Activated CD4-positive, alpha-beta T cell treated with anti-CD3 and anti-CD28 coated beads for 48 hours (primary cell): ENCODE measurements around the gene DAPK1.

ENCODE experiments used
- DNase-seq: peaks from one replicate; pipeline ENCODE4 v3.0.0-alpha.2; 2020

DAPK1 gene

GRCh38 chr9:87596862-87597261, 99.2 kb downstream of the DAPK1 start:
- DNase-seq: no peak

- DNase-seq: no peak
Measured at GRCh38 chr9:87597710-87598443, 100.2 kb downstream of the DAPK1 start.

- DNase-seq: no peak
Measured at GRCh38 chr9:87599901-87600610, 102.4 kb downstream of the DAPK1 start.

GRCh38 chr9:87601176-87601575, 103.5 kb downstream of the DAPK1 start:
- no peak for DNase-seq

GRCh38 chr9:87601595-87601994, 103.9 kb downstream of the DAPK1 start:
- no peak for DNase-seq

GRCh38 chr9:87602933-87603643, 105.4 kb downstream of the DAPK1 start:
- no peak for DNase-seq

GRCh38 chr9:87603854-87604490, 106.3 kb downstream of the DAPK1 start:
- no peak for DNase-seq

GRCh38 chr9:87604886-87605588, 107.4 kb downstream of the DAPK1 start:
- DNase-seq: no peak

- no peak for DNase-seq
Measured at GRCh38 chr9:87605676-87606075, 108.0 kb downstream of the DAPK1 start.

- no peak for DNase-seq
Measured at GRCh38 chr9:87606841-87607521, 109.3 kb downstream of the DAPK1 start.

GRCh38 chr9:87607859-87608258, 110.2 kb downstream of the DAPK1 start:
- no peak for DNase-seq

- no peak for DNase-seq
Measured at GRCh38 chr9:87609002-87609401, 111.3 kb downstream of the DAPK1 start.

GRCh38 chr9:87609486-87609885, 111.8 kb downstream of the DAPK1 start:
- DNase-seq: no peak

GRCh38 chr9:87610200-87611155, 112.8 kb downstream of the DAPK1 start:
- no peak for DNase-seq

GRCh38 chr9:87611776-87612175, 114.1 kb downstream of the DAPK1 start:
- no peak for DNase-seq

GRCh38 chr9:87612536-87612935, 114.9 kb downstream of the DAPK1 start:
- DNase-seq: no peak

- no peak for DNase-seq
Measured at GRCh38 chr9:87613265-87614111, 115.8 kb downstream of the DAPK1 start.

- DNase-seq: no peak
Measured at GRCh38 chr9:87614397-87614796, 116.7 kb downstream of the DAPK1 start.

GRCh38 chr9:87615136-87615535, 117.5 kb downstream of the DAPK1 start:
- no peak for DNase-seq
